Measurements from ENCODE around the gene SLC27A1.

The SLC27A1 gene

GRCh38 chr19:17448131-17448967 is 22.0 kb upstream of the SLC27A1 start, which contains the start of gene TMEM221 (continued):
- TF ChIP-seq TSHZ1 (tag by site-specific recombination; IDR thresholded peaks at IDR 0.05; ENCODE audit: borderline replicate concordance) = no peak
- TF ChIP-seq ZNF133 (tag by site-specific recombination; IDR thresholded peaks at IDR 0.05) = no peak
- TF ChIP-seq SETDB1 (IDR thresholded peaks at IDR 0.05; ENCODE audit: insufficient read length, low read length) = no peak
- no peak for TF ChIP-seq FEZF1 (tag by site-specific recombination; IDR thresholded peaks at IDR 0.05)
- peak; percentile 42; the same call in 1 of the 2 replicates for TF ChIP-seq ZFHX2 (tag by site-specific recombination; conservative IDR thresholded peaks at IDR 0.05)
- no peak for TF ChIP-seq ZNF585B (tag by site-specific recombination; IDR thresholded peaks at IDR 0.05)
- no peak for TF ChIP-seq BCL11B (tag by site-specific recombination; IDR thresholded peaks at IDR 0.05; ENCODE audit: low read depth)
- TF ChIP-seq ZNF626 (tag by site-specific recombination; IDR thresholded peaks at IDR 0.05) = no peak
- TF ChIP-seq ZNF148 (tag by site-specific recombination; IDR thresholded peaks at IDR 0.05; ENCODE audit: borderline replicate concordance) = no peak
- TF ChIP-seq ZNF169 (tag by site-specific recombination; IDR thresholded peaks at IDR 0.05) = no peak
- TF ChIP-seq OSR2 (tag by site-specific recombination; IDR thresholded peaks at IDR 0.05) = no peak
- TF ChIP-seq ZFP69B (tag by site-specific recombination; IDR thresholded peaks at IDR 0.05) = peak; percentile 81
- TF ChIP-seq ZNF18 (tag by site-specific recombination; IDR thresholded peaks at IDR 0.05) = no peak
- no peak for TF ChIP-seq ZNF140 (tag by site-specific recombination; IDR thresholded peaks at IDR 0.05)
- no peak for TF ChIP-seq ZNF391 (tag by site-specific recombination; IDR thresholded peaks at IDR 0.05; ENCODE audit: borderline replicate concordance, low read depth)
- no peak for TF ChIP-seq ZNF211 (tag by site-specific recombination; IDR thresholded peaks at IDR 0.05; ENCODE audit: low read depth)
- TF ChIP-seq ZNF449 (tag by site-specific recombination; IDR thresholded peaks at IDR 0.05) = no peak
- TF ChIP-seq SCRT2 (tag by site-specific recombination; IDR thresholded peaks at IDR 0.05) = no peak
- TF ChIP-seq ZNF362 (tag by site-specific recombination; IDR thresholded peaks at IDR 0.05) = no peak
- no peak for TF ChIP-seq ZSCAN5A (tag by site-specific recombination; IDR thresholded peaks at IDR 0.05)
- no peak for TF ChIP-seq BCL6B (tag by site-specific recombination; IDR thresholded peaks at IDR 0.05)
- TF ChIP-seq TCF7L2 (IDR thresholded peaks at IDR 0.05; ENCODE audit: borderline replicate concordance, low read depth, low read length) = no peak
- no peak for TF ChIP-seq ZNF621 (tag by site-specific recombination; IDR thresholded peaks at IDR 0.05)
- no peak for TF ChIP-seq GLI2 (tag by site-specific recombination; IDR thresholded peaks at IDR 0.05; ENCODE audit: borderline replicate concordance, low read depth)
